GM19455 (cell line): ENCODE data around the gene ATP13A4.

ENCODE experiments used
- ATAC-seq: cut with Tn5 transposase; IDR thresholded peaks from one replicate; pipeline ENCODE4 v1.9.1; 2021; ENCODE audit not compliant: unreplicated experiment

The ATP13A4 gene, protein sequence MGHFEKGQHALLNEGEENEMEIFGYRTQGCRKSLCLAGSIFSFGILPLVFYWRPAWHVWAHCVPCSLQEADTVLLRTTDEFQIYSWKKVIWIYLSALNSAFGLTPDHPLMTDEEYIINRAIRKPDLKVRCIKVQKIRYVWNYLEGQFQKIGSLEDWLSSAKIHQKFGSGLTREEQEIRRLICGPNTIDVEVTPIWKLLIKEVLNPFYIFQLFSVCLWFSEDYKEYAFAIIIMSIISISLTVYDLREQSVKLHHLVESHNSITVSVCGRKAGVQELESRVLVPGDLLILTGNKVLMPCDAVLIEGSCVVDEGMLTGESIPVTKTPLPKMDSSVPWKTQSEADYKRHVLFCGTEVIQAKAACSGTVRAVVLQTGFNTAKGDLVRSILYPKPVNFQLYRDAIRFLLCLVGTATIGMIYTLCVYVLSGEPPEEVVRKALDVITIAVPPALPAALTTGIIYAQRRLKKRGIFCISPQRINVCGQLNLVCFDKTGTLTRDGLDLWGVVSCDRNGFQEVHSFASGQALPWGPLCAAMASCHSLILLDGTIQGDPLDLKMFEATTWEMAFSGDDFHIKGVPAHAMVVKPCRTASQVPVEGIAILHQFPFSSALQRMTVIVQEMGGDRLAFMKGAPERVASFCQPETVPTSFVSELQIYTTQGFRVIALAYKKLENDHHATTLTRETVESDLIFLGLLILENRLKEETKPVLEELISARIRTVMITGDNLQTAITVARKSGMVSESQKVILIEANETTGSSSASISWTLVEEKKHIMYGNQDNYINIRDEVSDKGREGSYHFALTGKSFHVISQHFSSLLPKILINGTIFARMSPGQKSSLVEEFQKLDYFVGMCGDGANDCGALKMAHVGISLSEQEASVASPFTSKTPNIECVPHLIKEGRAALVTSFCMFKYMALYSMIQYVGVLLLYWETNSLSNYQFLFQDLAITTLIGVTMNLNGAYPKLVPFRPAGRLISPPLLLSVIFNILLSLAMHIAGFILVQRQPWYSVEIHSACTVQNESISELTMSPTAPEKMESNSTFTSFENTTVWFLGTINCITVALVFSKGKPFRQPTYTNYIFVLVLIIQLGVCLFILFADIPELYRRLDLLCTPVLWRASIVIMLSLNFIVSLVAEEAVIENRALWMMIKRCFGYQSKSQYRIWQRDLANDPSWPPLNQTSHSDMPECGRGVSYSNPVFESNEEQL

DNA sequence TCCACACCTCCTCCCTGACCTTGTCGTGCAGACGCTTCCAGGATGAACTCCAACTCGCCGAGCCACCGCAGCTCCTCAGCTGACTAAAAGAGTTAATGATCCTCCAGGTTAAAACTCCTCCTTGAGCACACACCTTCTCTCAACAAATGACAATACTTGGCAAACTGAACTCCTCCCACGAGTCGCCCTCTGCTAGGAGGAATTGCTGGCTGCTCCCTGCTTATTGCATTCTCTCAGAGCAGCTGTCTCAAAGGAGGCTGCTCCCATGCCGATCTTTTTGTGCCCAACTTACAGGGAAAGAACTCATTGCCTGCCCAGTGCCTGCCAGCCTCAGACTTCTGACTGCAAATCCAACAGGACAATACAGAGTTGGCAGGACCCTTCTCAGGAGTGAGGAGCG is at the start of gene ATP13A4:
Gene ATP13A4, minus strand, starts transcription at position 85 of the 400 bp plus-strand sequence. CDS start 96 bp downstream, outside the sequence.
- no peak for ATAC-seq

DNA sequence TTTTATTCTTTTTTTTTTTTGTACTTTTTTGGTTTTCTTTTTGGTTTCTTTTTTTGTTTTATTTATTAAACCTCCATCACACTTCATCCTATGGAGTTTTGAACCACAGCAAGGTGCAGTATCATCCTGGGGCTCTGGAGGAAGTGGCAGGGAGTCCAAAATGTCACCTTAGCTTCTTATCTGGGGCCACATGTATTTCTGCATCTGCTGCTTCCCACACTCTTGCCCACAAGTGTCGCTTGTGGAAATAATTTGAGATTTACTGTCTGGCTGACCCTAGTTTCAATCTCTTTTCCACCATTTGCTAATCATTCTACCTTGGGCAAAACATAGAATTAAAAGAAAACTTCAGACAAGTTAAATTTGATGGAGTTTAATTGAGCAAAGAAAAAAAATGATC is 44.7 kb upstream of the ATP13A4 start:
- no peak for ATAC-seq

DNA sequence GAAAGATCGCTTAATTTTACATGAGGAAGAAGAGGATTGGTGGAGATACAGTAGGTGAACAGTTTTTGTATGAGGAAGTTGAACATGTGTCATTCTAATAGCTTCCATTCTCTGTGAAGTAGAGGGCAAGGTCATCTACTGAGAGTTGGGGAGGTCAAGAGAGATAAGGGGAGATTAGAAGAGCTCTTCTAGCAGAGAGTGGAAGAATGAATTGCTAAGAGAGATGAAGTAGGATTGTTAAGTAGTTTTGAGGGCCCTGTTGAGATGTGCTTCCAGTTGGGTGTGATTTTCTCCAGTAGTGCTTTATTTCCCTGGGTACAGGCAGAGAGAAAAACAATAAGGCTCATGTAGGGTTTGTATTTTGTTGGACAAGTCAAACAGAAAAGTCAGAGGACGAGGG is 43.5 kb upstream of the ATP13A4 start:
- ATAC-seq = no peak

DNA sequence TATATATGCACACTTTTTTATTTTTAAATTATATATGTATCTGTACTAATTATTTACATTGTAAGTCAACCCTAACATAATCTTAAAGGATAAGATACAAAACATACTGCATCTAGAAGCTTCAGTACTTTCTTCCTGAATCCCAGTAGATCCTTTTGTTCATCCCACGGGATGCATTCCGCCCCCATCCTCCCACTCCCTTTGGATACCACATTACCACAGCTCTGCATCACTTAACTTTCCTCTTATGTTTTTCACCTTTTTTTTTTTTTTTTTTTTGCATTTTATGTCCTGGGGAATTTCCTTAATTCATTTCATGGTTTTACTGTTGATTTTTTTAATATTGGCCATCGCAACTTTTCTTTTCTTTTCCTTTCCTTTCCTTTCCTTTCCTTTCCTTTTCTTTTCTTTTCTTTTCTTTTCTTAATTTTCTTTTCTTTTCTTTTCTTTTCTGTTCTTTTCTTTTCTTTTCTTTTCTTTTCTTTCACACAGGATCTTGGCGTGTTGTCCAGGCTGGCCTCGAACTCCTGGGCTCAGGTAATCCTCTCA is 41.3 kb upstream of the ATP13A4 start:
- ATAC-seq = no peak

DNA sequence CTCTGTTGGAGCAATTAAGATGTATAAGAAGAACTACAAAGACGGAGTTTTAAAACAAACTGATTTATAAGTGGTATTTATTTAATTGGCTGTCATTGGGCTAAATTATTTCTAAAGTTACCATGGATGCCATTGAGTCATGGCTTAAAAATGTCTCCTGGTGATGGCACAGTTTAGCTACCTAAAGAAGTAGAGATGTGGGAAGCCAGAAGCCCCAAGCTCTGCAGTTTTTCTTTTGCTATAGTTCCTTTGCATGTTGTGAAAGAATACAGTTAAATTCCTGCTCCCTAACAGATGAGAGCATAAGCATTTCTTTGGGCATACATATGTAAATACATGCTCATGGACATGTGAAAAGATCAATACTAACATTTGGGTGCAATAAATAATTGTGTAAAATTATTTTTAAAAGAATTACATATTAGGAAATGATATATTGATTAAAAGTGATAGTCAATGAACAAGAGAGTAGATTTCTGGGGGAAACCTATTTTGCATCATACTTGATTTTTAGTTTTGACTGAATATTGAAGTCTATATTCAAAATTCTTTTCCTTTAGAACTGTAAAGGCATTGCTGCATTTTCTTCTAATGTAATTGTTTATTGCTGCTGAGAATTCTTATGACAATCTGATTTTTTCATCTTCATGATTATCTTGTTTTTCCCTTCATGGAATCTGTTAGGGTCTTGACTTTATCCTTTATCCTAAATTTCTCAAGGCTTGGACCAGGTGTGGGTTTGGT is 40.4 kb upstream of the ATP13A4 start:
- no peak for ATAC-seq

DNA sequence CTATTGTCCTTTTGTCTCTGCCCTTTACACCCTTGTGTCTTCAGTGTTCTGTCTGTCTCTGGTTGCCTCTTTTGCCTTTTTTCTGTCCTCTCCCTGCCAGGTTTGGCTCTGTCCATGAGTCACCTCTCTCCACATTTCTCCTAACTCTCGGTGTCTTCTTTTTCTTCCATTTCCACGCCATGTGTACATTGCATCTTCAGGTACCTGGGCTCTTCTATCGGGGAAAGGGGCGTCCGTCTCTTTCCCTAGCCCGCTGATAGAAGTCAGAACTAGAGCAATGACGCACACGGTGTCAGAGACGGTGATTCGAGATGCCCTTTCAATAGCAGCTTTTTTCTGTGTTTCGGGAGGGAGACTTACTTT is 39.0 kb upstream of the ATP13A4 start:
- ATAC-seq = peak; percentile 16

DNA sequence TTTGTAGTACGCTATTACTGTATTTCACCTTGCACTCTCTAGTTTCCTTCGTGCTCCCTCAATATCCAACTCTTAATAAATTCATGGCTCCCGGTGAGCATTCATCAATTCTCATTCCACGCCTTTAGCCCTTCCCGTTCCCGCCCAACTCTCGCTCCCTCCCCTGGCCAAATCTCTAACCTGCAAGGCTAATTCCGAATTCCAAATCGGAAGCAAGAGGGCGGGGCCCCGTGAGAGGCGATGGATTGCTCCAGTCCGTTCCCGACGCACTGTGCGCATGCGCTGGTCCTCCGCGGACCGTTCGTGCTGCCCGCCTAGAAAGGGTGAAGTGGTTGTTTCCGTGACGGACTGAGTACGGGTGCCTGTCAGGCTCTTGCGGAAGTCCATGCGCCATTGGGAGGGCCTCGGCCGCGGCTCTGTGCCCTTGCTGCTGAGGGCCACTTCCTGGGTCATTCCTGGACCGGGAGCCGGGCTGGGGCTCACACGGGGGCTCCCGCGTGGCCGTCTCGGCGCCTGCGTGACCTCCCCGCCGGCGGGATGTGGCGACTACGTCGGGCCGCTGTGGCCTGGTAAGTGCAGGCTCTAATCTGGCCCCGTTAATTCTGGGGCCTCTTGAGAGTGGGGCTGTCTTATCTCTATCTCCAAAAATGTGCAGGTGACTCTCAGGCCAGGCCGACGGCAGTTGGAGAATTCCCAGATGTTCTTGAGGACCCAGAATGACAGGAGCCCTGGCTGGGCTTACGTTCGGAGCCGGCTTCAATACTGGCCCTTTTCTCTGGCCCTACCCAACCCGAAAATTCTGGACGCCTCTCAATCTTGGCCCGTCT is 38.4 kb upstream of the ATP13A4 start, which contains the start of gene OPA1:
Gene OPA1, plus strand, starts transcription at position 368 of the 827 bp plus-strand sequence. Its CDS starts 170 bp downstream, at position 538.
- peak; percentile 99 for ATAC-seq

DNA sequence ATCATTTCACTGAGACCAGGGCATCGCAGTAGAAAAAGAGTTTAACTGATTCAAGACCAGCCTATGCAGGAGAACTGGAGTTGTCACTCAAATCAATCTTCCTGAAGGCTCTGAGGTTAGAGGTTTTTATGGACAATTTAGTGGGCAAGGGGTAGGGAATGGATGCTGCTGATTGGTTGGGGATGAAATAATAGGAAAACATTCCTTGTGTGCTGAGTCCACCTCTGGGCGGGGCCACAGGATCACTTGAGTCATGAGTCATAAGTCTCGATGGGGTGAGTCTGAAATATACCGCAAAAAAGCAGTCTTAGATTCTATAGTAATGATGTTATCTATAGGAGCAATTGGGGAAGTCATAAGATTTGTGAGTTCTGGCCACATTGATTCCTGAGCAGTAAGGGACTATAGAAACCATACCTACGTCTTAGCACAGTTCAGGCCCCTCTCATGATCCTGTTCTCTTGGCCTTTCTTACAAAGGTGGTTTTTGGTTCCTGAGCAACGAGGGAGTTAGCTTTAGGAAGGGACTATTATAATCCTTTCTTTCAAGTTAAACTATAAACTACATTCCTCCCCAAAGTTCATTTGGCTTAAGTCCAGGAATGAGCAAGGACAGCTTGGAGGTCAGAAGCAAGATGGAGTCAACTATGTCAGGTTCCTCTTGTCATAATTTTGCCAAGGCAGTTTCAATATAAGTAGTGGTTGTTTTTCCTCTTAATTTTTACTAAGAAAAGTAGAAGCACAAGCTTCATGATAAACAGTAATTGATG is 35.6 kb upstream of the ATP13A4 start:
- no peak for ATAC-seq

DNA sequence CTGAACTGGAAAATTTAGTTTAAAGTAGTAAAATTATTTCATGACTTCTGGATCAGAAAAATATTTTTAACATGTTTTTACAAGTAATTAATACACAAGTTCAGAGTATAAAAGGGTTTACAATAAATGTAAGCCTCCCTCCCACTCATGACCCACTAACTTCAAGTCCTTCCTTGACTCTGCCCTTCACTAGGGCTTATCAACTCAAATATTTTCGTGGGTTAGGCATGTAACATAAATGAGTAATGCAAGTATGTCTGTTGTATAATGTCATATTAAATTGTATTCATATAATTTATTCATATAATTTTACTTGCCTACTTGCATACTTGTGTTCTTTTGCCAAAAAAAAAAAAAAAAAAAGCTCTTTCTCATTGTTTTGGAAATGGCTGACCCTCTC is 34.9 kb upstream of the ATP13A4 start:
- no peak for ATAC-seq

DNA sequence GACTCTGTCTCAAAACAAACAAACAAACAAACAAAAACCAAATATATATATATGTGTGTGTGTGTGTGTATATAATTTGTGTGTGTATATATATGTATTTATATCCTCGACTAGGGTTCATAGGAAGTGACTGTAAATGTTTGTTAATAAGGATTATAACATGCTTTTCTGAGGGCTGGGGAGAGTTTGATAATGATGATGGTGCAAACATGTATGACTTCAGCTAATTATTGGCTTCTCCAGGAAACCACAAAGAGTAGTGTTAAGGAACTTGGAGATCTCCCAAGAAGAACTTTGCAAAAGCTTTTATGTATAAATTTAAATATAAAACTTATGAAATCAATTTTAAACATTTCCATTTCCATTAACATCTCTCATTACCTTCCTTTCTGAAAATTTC is 34.4 kb upstream of the ATP13A4 start:
- no peak for ATAC-seq

DNA sequence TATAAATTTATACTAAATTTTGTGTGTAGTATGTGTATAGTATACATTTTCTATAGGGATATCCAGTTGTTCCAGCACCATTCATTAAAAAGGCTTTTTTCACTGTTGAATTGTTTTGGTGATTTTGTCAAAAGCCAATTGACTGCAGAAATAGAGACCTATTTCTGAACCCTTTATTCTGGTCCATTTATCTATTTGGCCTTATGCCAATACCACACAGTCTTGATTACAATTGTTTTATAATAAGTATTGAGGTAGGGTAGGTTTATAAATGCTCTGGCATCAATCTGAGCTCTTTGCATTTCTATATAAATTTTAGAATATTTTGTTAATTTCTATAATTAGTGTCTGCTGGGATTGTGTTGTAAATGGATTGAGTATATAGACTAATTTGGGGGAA is 31.8 kb upstream of the ATP13A4 start:
- no peak for ATAC-seq

DNA sequence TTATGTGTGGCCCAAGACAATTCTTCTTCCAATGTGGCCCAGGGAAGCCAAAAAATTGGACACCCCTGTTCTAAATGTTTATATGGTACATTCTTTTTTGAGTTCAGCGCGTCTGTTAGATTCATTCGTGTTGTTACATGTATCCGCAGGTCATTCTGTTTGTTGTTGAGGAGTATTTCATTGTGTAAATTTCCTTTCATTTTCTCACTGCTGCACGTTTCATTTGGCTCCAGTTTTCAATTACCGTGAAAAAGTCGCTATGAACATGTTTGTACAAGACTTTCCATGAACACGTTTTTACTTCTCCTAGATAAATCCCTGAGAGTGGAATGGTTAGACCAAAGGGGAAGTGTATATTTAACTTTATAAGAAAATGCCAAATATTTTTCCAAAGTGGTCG is 30.8 kb upstream of the ATP13A4 start:
- ATAC-seq = no peak

DNA sequence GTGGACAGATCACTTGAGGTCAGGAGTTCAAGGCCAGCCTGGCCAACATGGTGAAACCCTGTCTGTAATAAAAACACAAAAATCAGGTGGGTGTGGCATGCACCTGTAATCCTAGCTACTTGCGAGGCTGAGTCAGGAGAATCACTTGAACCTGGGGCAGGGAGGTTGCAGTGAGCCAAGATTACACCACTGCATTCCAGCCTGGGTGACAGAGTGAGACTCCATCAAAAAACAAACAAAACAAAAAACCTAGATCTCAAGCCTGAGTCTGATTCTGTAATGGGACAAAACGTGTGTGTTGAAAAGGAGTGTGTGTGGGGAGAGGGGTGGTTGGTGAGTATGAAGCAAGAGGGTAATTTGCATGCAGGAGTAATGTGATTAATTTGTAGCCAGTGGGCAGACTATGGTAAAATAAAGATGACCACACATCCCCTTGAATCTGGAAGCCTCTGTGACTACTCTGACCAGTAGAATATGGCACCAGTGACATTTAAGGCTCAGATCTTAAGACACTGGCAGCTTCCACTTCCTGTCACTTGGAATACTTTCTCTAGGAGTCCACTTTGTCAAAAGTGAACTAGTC is 19.9 kb upstream of the ATP13A4 start:
- no peak for ATAC-seq

DNA sequence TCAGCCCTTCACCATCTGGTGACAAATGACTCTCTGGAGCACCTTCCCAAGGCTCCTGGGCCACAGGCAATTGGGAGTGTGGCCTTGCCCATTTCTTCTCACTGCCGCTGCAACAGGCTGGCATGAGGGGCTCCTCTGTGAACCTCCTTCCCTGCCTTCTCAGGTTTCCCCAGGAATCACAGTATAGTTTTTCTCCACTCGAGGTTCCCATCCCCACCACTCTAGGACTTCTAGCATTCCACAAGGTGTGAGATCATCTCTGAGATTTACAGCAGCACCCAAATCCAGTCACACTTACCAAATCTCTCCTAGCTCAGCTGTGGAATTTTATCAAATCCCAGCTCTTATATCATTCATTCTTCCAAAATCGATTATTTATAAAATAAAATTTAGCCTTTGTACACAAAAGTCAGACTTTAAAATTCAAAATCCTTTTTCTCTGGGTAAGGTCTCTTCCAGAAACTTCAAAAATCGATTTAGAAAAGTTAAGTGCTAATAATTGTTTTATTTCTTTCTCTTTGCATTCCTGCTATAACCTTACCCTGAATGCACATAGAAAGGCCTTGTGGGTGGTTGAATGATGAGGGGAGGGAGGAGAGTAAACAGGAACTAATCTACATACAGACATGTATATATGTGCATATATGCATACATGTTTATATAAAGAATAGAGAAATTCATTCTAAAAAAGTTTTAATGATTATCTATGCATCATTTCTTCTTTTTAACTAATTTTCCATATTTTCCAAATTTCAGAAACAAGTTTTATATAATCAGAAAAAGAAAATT is 18.9 kb upstream of the ATP13A4 start:
- ATAC-seq = no peak

DNA sequence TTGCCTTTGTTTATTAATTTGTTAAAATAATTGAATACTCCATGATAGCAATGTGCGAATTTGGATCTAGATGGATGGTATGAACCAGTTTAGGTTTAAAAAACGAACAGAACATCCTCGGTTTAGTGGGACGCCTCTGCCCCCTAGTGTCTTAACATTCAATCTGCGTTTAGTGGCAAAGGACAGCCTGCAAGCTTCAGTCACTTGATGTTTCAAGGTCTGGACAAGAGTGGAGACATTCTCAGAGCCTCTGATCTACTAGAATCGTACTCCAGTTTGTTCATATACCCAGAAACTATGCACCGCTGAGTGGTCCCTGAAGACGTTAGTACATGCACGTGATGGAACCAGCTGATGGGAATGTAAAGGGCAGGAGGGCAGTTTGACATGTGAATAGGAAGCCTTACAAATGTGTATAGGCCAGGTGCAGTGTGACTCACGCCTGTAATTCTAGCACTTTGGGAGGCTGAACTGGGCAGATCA is 17.8 kb upstream of the ATP13A4 start:
- peak; percentile 83 for ATAC-seq

DNA sequence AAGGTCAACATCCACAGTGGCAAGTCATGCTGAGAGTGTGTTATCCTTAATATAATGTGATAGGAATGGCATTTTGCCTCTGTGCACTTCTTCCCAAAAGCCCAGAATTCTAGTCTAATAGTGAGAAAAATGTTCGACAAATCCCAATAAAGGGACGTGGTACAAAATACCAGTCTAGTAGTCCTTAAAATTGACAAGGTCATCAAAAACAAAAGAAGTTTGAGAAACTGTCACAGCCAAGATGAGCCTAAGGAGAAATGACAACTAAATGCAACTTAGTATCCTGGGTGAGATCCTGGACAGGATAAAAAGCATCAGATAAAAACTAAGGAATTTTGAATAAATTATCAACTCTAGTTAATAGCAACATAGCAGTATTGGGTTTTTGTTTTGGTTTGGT is 14.4 kb upstream of the ATP13A4 start:
- no peak for ATAC-seq

DNA sequence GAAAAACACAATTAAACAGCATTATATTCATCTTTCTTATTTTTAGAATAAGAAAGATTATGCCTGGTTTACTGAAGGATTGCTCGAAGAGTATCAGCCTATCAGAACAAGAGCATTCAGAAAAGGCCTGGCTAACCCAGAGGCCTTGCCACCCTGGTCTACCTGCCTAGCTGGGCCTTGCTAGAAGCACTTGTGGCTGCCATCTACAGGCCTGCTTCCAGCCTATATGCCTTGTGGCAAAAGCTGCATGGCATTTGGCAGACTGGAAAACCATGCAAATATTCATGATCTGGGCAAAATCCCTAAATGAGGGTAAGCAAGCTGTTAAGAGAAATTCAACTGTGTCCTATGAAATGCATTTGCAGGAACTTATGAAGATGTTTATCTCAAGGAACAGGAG is 9.3 kb upstream of the ATP13A4 start:
- ATAC-seq = no peak
